WTC11 (cell line): Measurements from ENCODE around the gene FBRSL1. TPM values are rescaled to one million over a fixed set of nuclear protein-coding genes. Genes with fewer than 3 reads are reported as not detected.

ENCODE experiments used
- ATAC-seq: fragments of 200-7000 bp; cut with Tn5 transposase; 2 replicates; pipeline ENCODE4 v1.10.0; 2021; ENCODE audit warnings: mild to moderate bottlenecking, moderate library complexity
- CTCF ChIA-PET: fragments of 300-600 bp; sonication (Branson Sonifier 250); formaldehyde crosslinking; loops from one replicate; lab custom pipeline; 2021; ENCODE audit warnings: antibody characterized with exemption; lab: Charles Lee
- POLR2A ChIA-PET: fragments of 350-600 bp; sonication (Branson Sonifier 250); formaldehyde crosslinking; loops from one replicate; lab custom pipeline; 2021; ENCODE audit warnings: antibody characterized with exemption; lab: Charles Lee
- DNase-seq: peaks from one replicate; pipeline ENCODE4 v3.0.0; 2021; ENCODE audit warnings: low spot score
- H3K27ac Mint-ChIP-seq: 2 replicates; pipeline ENCODE4 v1.8.0; 2021; ENCODE audit warnings: mixed read lengths
- H3K27me3 Mint-ChIP-seq: 2 replicates; pipeline ENCODE4 v1.8.0; 2021; ENCODE audit warnings: low read depth, mild to moderate bottlenecking, moderate library complexity, mixed read lengths
- H3K36me3 Mint-ChIP-seq: 2 replicates; pipeline ENCODE4 v1.8.0; 2021; ENCODE audit warnings: mixed read lengths
- H3K4me1 Mint-ChIP-seq: 2 replicates; pipeline ENCODE4 v1.8.0; 2022; ENCODE audit warnings: mixed read lengths
- H3K4me3 Mint-ChIP-seq: 2 replicates; pipeline ENCODE4 v1.8.0; 2021; ENCODE audit warnings: mild to moderate bottlenecking, moderate library complexity, mixed read lengths
- H3K9me3 Mint-ChIP-seq: 2 replicates; pipeline ENCODE4 v1.8.0; 2021; ENCODE audit warnings: mixed read lengths
- ATF1 ChIP-seq: sonication (generic); formaldehyde crosslinking; IDR thresholded peaks from 2 replicates; pipeline ENCODE4 v1.8.1; 2023; ENCODE audit warnings: mild to moderate bottlenecking, moderate library complexity, missing genetic modification reagents
- CBFB ChIP-seq: sonication (generic); formaldehyde crosslinking; IDR thresholded peaks from 2 replicates; pipeline ENCODE4 v1.8.1; 2022; ENCODE audit warnings: mild to moderate bottlenecking, low read depth, missing genetic modification reagents
- CREM ChIP-seq: sonication (generic); formaldehyde crosslinking; IDR thresholded peaks from 2 replicates; pipeline ENCODE4 v1.8.1; 2022; ENCODE audit warnings: mild to moderate bottlenecking, missing genetic modification reagents, moderate library complexity
- EMX1 ChIP-seq: fragments of 250-450 bp; sonication (Bioruptor Pico); IDR thresholded peaks from 2 replicates; pipeline ENCODE4 v1.8.0; 2021; ENCODE audit warnings: mild to moderate bottlenecking
- GABPB1 ChIP-seq: sonication (generic); formaldehyde crosslinking; IDR thresholded peaks from 2 replicates; pipeline ENCODE4 v1.8.1; 2023; ENCODE audit warnings: mild to moderate bottlenecking, missing genetic modification reagents
- GRHL2 ChIP-seq: fragments of 250-450 bp; sonication (Bioruptor Pico); IDR thresholded peaks from 2 replicates; pipeline ENCODE4 v1.8.0; 2022; ENCODE audit warnings: mild to moderate bottlenecking, moderate library complexity; ENCODE audit not compliant: insufficient replicate concordance, severe bottlenecking
- IRF1 ChIP-seq: sonication (generic); formaldehyde crosslinking; IDR thresholded peaks from 2 replicates; pipeline ENCODE4 v1.8.0; 2023; ENCODE audit warnings: missing genetic modification reagents
- JUN ChIP-seq: sonication (generic); formaldehyde crosslinking; IDR thresholded peaks from 2 replicates; pipeline ENCODE4 v1.8.0; 2023; ENCODE audit warnings: mild to moderate bottlenecking, missing genetic modification reagents
- MAX ChIP-seq: sonication (generic); formaldehyde crosslinking; IDR thresholded peaks from 2 replicates; pipeline ENCODE4 v1.8.0; 2022; ENCODE audit warnings: mild to moderate bottlenecking, missing genetic modification reagents
- MXD4 ChIP-seq: fragments of 250-450 bp; sonication (Bioruptor Pico); IDR thresholded peaks from 2 replicates; pipeline ENCODE4 v1.8.0; 2021; ENCODE audit warnings: mild to moderate bottlenecking, moderate library complexity, borderline replicate concordance
- MYBL2 ChIP-seq: sonication (generic); formaldehyde crosslinking; IDR thresholded peaks from 2 replicates; pipeline ENCODE4 v1.8.1; 2023; ENCODE audit warnings: mild to moderate bottlenecking, moderate library complexity, missing genetic modification reagents
- NR1H2 ChIP-seq: sonication (generic); formaldehyde crosslinking; IDR thresholded peaks from 2 replicates; pipeline ENCODE4 v1.9.0; 2021; ENCODE audit warnings: mild to moderate bottlenecking, moderate library complexity, missing genetic modification reagents
- NR2C2 ChIP-seq: sonication (generic); formaldehyde crosslinking; IDR thresholded peaks from 2 replicates; pipeline ENCODE4 v1.8.0; 2022; ENCODE audit warnings: mild to moderate bottlenecking, missing genetic modification reagents
- PRDM15 ChIP-seq: sonication (generic); formaldehyde crosslinking; IDR thresholded peaks from 2 replicates; pipeline ENCODE4 v1.8.0; 2022; ENCODE audit warnings: missing genetic modification reagents
- PRRX2 ChIP-seq: fragments of 250-450 bp; sonication (Bioruptor Pico); IDR thresholded peaks from 2 replicates; pipeline ENCODE4 v1.8.0; 2021; ENCODE audit warnings: mild to moderate bottlenecking
- RORB ChIP-seq: fragments of 250-450 bp; sonication (Bioruptor Pico); IDR thresholded peaks from 2 replicates; pipeline ENCODE4 v1.9.0; 2021; ENCODE audit warnings: mild to moderate bottlenecking
- TEAD1 ChIP-seq: sonication (generic); formaldehyde crosslinking; IDR thresholded peaks from 2 replicates; pipeline ENCODE4 v1.8.0; 2022; ENCODE audit warnings: mild to moderate bottlenecking, missing genetic modification reagents
- TEAD4 ChIP-seq: sonication (generic); formaldehyde crosslinking; IDR thresholded peaks from 2 replicates; pipeline ENCODE4 v1.8.0; 2022; ENCODE audit warnings: mild to moderate bottlenecking, missing genetic modification reagents
- TP53 ChIP-seq: sonication (generic); formaldehyde crosslinking; IDR thresholded peaks from 2 replicates; pipeline ENCODE4 v1.8.1; 2023; ENCODE audit warnings: mild to moderate bottlenecking, missing genetic modification reagents
- ZBTB21 ChIP-seq: sonication (generic); formaldehyde crosslinking; IDR thresholded peaks from 2 replicates; pipeline ENCODE4 v1.8.1; 2023; ENCODE audit warnings: mild to moderate bottlenecking, missing genetic modification reagents, borderline replicate concordance
- ZNF263 ChIP-seq: sonication (generic); formaldehyde crosslinking; IDR thresholded peaks from 2 replicates; pipeline ENCODE4 v1.8.1; 2022; ENCODE audit warnings: low read depth, mild to moderate bottlenecking, moderate library complexity, missing genetic modification reagents
- ZNF671 ChIP-seq: fragments of 250-450 bp; sonication (Bioruptor Pico); IDR thresholded peaks from 2 replicates; pipeline ENCODE4 v1.8.0; 2021; ENCODE audit warnings: mild to moderate bottlenecking
- total RNA-seq: library from RNA; stranded (reverse); gene quantifications from 3 replicates; pipeline ENCODE4 v1.2.3, GENCODE V29; 2021
- TF ChIP-seq, protein P1 (sequence below): sonication (generic); formaldehyde crosslinking; IDR thresholded peaks from 2 replicates; pipeline ENCODE4 v1.8.1; 2023; ENCODE audit warnings: mild to moderate bottlenecking, moderate library complexity, missing genetic modification reagents
- TF ChIP-seq, protein P2 (sequence below): sonication (generic); formaldehyde crosslinking; IDR thresholded peaks from 2 replicates; pipeline ENCODE4 v1.8.0; 2023; ENCODE audit warnings: missing genetic modification reagents, mild to moderate bottlenecking, borderline replicate concordance

FBRSL1 gene
- total RNA-seq, 1 experiment from 2014 or later = 129 TPM

DNA sequence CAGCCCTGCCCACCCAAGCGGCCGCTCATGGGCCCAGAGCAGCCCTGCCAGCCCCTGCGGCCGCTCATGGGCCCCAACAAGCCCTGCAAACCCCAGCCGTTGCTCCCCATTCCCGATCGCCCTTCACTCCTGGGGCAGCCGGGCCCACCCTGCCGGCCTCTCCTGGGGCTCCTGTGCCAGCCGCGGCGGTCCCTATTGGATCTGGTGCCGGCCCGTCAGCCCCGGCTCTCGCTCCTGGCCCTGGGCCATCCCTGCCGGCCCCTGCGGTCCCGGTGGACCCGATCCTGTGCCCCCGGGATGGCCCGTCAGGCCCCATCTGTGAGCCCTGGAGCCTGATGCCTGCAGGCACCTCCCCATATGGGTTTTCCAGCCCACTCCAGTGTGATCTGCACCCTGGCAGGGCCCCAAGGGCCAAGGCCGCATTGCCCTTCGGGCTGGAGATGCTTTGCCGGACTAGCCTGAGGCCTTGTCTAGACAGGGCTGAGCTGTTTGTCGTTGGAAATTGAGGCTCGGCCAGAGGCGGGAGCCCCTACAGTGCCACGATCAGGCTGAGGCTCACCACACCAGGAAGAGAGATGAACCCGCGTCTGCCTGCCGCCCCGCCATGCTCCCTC is 20.3 kb downstream of the FBRSL1 start:
- POLR2A ChIA-PET = no interaction called here

DNA sequence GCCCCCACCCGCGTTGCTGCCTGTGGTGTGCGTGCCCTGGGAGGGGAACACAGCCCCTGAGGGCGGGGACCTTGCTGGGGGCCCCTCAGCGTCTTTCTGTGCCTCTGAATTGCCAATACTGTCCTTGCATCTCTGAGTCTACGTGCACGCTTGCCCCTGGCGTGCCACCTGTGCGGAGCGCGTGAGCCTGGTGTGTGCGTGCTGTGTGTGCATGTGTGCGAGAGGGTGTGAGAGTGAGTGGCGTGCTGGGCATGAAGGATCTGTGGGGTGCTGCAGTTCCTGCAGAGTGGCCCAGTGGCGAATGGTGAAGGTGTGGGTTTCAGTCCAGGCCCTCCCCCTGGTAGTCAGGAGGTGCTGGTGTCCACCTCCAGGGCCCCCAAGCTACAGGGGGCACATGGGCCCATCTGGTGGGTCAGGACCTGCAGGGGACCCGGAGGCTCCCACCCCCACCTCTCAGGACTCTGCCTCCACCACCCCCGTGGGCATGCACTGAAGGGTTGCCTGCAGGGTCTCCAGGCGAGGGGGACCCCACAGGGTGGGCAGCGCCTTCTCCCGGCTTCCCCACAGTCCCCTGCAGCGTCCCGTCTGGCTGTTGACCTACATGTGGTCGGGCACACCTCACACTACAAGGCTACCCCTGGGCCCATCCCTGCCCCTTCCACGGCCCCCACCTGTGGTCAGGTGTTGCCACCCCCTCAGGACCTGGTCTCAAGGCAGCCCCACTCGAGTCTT is 21.0 kb downstream of the FBRSL1 start:
- H3K4me1 Mint-ChIP-seq = peaks cover 10% of the 10 kb centered on the region
- TF ChIP-seq RORB (CRISPR knock-in tag) (no peak), ZNF671 (CRISPR knock-in tag) (no peak), MYBL2 (CRISPR knock-in tag) (no peak), MXD4 (CRISPR knock-in tag) (no peak), TEAD4 (CRISPR knock-in tag) (no peak), CREM (CRISPR knock-in tag) (no peak), ZBTB21 (no peak), TEAD1 (CRISPR knock-in tag) (no peak), PRRX2 (CRISPR knock-in tag) (no peak), NR2C2 (CRISPR knock-in tag) (no peak), CBFB (no peak), ATF1 (CRISPR knock-in tag) (no peak), GABPB1 (CRISPR knock-in tag) (no peak), NR1H2 (CRISPR knock-in tag) (no peak), JUN (no peak), PRDM15 (CRISPR knock-in tag) (no peak)
- TF ChIP-seq, protein P1, sequence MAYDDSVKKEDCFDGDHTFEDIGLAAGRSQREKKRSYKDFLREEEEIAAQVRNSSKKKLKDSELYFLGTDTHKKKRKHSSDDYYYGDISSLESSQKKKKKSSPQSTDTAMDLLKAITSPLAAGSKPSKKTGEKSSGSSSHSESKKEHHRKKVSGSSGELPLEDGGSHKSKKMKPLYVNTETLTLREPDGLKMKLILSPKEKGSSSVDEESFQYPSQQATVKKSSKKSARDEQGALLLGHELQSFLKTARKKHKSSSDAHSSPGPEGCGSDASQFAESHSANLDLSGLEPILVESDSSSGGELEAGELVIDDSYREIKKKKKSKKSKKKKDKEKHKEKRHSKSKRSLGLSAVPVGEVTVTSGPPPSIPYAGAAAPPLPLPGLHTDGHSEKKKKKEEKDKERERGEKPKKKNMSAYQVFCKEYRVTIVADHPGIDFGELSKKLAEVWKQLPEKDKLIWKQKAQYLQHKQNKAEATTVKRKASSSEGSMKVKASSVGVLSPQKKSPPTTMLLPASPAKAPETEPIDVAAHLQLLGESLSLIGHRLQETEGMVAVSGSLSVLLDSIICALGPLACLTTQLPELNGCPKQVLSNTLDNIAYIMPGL (CRISPR knock-in tag) = no peak

More for the DNA sequence above, 20.3 kb downstream of the FBRSL1 start:
- CTCF ChIA-PET = interaction anchor here (1.1 kb wide), 1 partner anchor 96 kb away, joined by 4 read pairs; no protein-coding TSS in a partner anchor
- no peak overlapping the region for H3K27ac Mint-ChIP-seq
- H3K27me3 Mint-ChIP-seq = peaks cover 3% of the 10 kb centered on the region
- no peaks in the 10 kb centered on the region for H3K36me3 Mint-ChIP-seq
- TF ChIP-seq, protein P2, sequence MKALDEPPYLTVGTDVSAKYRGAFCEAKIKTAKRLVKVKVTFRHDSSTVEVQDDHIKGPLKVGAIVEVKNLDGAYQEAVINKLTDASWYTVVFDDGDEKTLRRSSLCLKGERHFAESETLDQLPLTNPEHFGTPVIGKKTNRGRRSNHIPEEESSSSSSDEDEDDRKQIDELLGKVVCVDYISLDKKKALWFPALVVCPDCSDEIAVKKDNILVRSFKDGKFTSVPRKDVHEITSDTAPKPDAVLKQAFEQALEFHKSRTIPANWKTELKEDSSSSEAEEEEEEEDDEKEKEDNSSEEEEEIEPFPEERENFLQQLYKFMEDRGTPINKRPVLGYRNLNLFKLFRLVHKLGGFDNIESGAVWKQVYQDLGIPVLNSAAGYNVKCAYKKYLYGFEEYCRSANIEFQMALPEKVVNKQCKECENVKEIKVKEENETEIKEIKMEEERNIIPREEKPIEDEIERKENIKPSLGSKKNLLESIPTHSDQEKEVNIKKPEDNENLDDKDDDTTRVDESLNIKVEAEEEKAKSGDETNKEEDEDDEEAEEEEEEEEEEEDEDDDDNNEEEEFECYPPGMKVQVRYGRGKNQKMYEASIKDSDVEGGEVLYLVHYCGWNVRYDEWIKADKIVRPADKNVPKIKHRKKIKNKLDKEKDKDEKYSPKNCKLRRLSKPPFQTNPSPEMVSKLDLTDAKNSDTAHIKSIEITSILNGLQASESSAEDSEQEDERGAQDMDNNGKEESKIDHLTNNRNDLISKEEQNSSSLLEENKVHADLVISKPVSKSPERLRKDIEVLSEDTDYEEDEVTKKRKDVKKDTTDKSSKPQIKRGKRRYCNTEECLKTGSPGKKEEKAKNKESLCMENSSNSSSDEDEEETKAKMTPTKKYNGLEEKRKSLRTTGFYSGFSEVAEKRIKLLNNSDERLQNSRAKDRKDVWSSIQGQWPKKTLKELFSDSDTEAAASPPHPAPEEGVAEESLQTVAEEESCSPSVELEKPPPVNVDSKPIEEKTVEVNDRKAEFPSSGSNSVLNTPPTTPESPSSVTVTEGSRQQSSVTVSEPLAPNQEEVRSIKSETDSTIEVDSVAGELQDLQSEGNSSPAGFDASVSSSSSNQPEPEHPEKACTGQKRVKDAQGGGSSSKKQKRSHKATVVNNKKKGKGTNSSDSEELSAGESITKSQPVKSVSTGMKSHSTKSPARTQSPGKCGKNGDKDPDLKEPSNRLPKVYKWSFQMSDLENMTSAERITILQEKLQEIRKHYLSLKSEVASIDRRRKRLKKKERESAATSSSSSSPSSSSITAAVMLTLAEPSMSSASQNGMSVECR (CRISPR knock-in tag) = no peak
- no peak for TF ChIP-seq EMX1 (CRISPR knock-in tag)
- TF ChIP-seq MAX (CRISPR knock-in tag) = no peak
- no peak for TF ChIP-seq ZNF263
- TF ChIP-seq TP53 (CRISPR knock-in tag) = no peak
- TF ChIP-seq IRF1 = no peak
- no peak for TF ChIP-seq GRHL2 (CRISPR knock-in tag)
- no peak for TF ChIP-seq ZNF671 (CRISPR knock-in tag)
- TF ChIP-seq PRRX2 (CRISPR knock-in tag) = no peak
- H3K9me3 Mint-ChIP-seq = no peaks in the 10 kb centered on the region
- DNase-seq = no peak
- H3K4me1 Mint-ChIP-seq = peaks cover 13% of the 10 kb centered on the region
- no peak overlapping the region for H3K4me3 Mint-ChIP-seq
- no peak for ATAC-seq

More for the DNA sequence above, 21.0 kb downstream of the FBRSL1 start:
- no peak overlapping the region for H3K4me3 Mint-ChIP-seq
- no peaks in the 10 kb centered on the region for H3K9me3 Mint-ChIP-seq
- POLR2A ChIA-PET = no interaction called here
- peak overlapping the region; percentile 36; the same call in 1 of the 2 replicates for H3K27ac Mint-ChIP-seq
- H3K27me3 Mint-ChIP-seq = peaks cover 7% of the 10 kb centered on the region
- ATAC-seq (no peak), DNase-seq (no peak)
- CTCF ChIA-PET = interaction anchor here (1.1 kb wide), 1 partner anchor 97 kb away, joined by 4 read pairs; no protein-coding TSS in a partner anchor
- H3K36me3 Mint-ChIP-seq = no peaks in the 10 kb centered on the region
